ENCODE data around the gene PGS1.

Gene PGS1

GRCh38 chr17:78409191-78409928 lies 30.9 kb downstream of the PGS1 start:
- peaks cover 36% of the 10 kb centered on the region for H3K79me2 ChIP-seq (ENCODE audit: control insufficient read depth, insufficient read depth, low read length, unreplicated experiment)

GRCh38 chr17:78411241-78411857 lies 32.9 kb downstream of the PGS1 start:
- Histone ChIP-seq H3K4me3 (ENCODE audit: low read depth, low read length) (no peak overlapping the region), H3K36me3 (ENCODE audit: insufficient read depth, low read length) (no peaks in the 10 kb centered on the region), H3K79me2 (ENCODE audit: control insufficient read depth, insufficient read depth, low read length, unreplicated experiment) (peaks cover 31% of the 10 kb centered on the region), H3K27ac (ENCODE audit: low read depth, low read length) (no peak overlapping the region), H2AFZ (ENCODE audit: low read length, unreplicated experiment) (no peak overlapping the region), H3K4me1 (ENCODE audit: control insufficient read depth, insufficient read depth, low read length, unreplicated experiment) (peaks cover 8% of the 10 kb centered on the region), H3K27me3 (ENCODE audit: insufficient read depth, low read length) (no peaks in the 10 kb centered on the region)

More at GRCh38 chr17:78409191-78409928, 30.9 kb downstream of the PGS1 start:
- H2AFZ ChIP-seq (ENCODE audit: low read length, unreplicated experiment): no peak overlapping the region
- peaks cover 2% of the 10 kb centered on the region; the same call in 1 of the 2 replicates for H3K36me3 ChIP-seq (ENCODE audit: insufficient read depth, low read length)
- no peaks in the 10 kb centered on the region for H3K27me3 ChIP-seq (ENCODE audit: insufficient read depth, low read length)
- no peak overlapping the region for H3K27ac ChIP-seq (ENCODE audit: low read depth, low read length)
- peaks cover 4% of the 10 kb centered on the region for H3K4me1 ChIP-seq (ENCODE audit: control insufficient read depth, insufficient read depth, low read length, unreplicated experiment)
- no peak overlapping the region for H3K4me3 ChIP-seq (ENCODE audit: low read depth, low read length)

GRCh38 chr17:78412403-78412802 lies 34.0 kb downstream of the PGS1 start:
- Histone ChIP-seq H3K36me3 (ENCODE audit: insufficient read depth, low read length) (no peaks in the 10 kb centered on the region), H3K27ac (ENCODE audit: low read depth, low read length) (no peak overlapping the region), H3K79me2 (ENCODE audit: control insufficient read depth, insufficient read depth, low read length, unreplicated experiment) (peaks cover 23% of the 10 kb centered on the region), H3K27me3 (ENCODE audit: insufficient read depth, low read length) (no peaks in the 10 kb centered on the region), H3K4me1 (ENCODE audit: control insufficient read depth, insufficient read depth, low read length, unreplicated experiment) (peaks cover 18% of the 10 kb centered on the region), H2AFZ (ENCODE audit: low read length, unreplicated experiment) (no peak overlapping the region), H3K4me3 (ENCODE audit: low read depth, low read length) (no peak overlapping the region)

- peaks cover 19% of the 10 kb centered on the region for H3K4me1 ChIP-seq (ENCODE audit: control insufficient read depth, insufficient read depth, low read length, unreplicated experiment)
- no peaks in the 10 kb centered on the region for H3K36me3 ChIP-seq (ENCODE audit: insufficient read depth, low read length)
- H3K27ac ChIP-seq (ENCODE audit: low read depth, low read length): no peak overlapping the region
Observed at GRCh38 chr17:78414178-78415162, 36.0 kb downstream of the PGS1 start.

GRCh38 chr17:78415821-78416711 lies 37.6 kb downstream of the PGS1 start:
- Histone ChIP-seq H3K4me1 (ENCODE audit: control insufficient read depth, insufficient read depth, low read length, unreplicated experiment) (peaks cover 19% of the 10 kb centered on the region), H3K79me2 (ENCODE audit: control insufficient read depth, insufficient read depth, low read length, unreplicated experiment) (peaks cover 3% of the 10 kb centered on the region), H3K27me3 (ENCODE audit: insufficient read depth, low read length) (no peaks in the 10 kb centered on the region), H3K4me3 (ENCODE audit: low read depth, low read length) (no peak overlapping the region), H2AFZ (ENCODE audit: low read length, unreplicated experiment) (no peak overlapping the region), H3K27ac (ENCODE audit: low read depth, low read length) (peak overlapping the region; percentile 7; the same call in 1 of the 2 replicates), H3K36me3 (ENCODE audit: insufficient read depth, low read length) (no peaks in the 10 kb centered on the region)

More at GRCh38 chr17:78414178-78415162, 36.0 kb downstream of the PGS1 start:
- no peak overlapping the region for H2AFZ ChIP-seq (ENCODE audit: low read length, unreplicated experiment)
- no peaks in the 10 kb centered on the region for H3K27me3 ChIP-seq (ENCODE audit: insufficient read depth, low read length)
- no peak overlapping the region for H3K4me3 ChIP-seq (ENCODE audit: low read depth, low read length)
- peaks cover 10% of the 10 kb centered on the region for H3K79me2 ChIP-seq (ENCODE audit: control insufficient read depth, insufficient read depth, low read length, unreplicated experiment)

GRCh38 chr17:78416791-78417530 lies 38.5 kb downstream of the PGS1 start:
- Histone ChIP-seq H2AFZ (ENCODE audit: low read length, unreplicated experiment) (no peak overlapping the region), H3K4me3 (ENCODE audit: low read depth, low read length) (no peak overlapping the region), H3K79me2 (ENCODE audit: control insufficient read depth, insufficient read depth, low read length, unreplicated experiment) (peaks cover 3% of the 10 kb centered on the region), H3K36me3 (ENCODE audit: insufficient read depth, low read length) (no peaks in the 10 kb centered on the region), H3K27me3 (ENCODE audit: insufficient read depth, low read length) (no peaks in the 10 kb centered on the region), H3K27ac (ENCODE audit: low read depth, low read length) (peak overlapping the region; percentile 7), H3K4me1 (ENCODE audit: control insufficient read depth, insufficient read depth, low read length, unreplicated experiment) (peaks cover 19% of the 10 kb centered on the region)

GRCh38 chr17:78417531-78417909 lies 39.1 kb downstream of the PGS1 start:
- H3K4me1 ChIP-seq (ENCODE audit: control insufficient read depth, insufficient read depth, low read length, unreplicated experiment): peaks cover 18% of the 10 kb centered on the region
- H3K27me3 ChIP-seq (ENCODE audit: insufficient read depth, low read length): no peaks in the 10 kb centered on the region
- no peaks in the 10 kb centered on the region for H3K36me3 ChIP-seq (ENCODE audit: insufficient read depth, low read length)

GRCh38 chr17:78418326-78419026 lies 40.0 kb downstream of the PGS1 start:
- Histone ChIP-seq H3K4me3 (ENCODE audit: low read depth, low read length) (no peak overlapping the region), H3K27me3 (ENCODE audit: insufficient read depth, low read length) (no peaks in the 10 kb centered on the region), H3K27ac (ENCODE audit: low read depth, low read length) (no peak overlapping the region), H3K4me1 (ENCODE audit: control insufficient read depth, insufficient read depth, low read length, unreplicated experiment) (peaks cover 16% of the 10 kb centered on the region), H3K36me3 (ENCODE audit: insufficient read depth, low read length) (no peaks in the 10 kb centered on the region), H2AFZ (ENCODE audit: low read length, unreplicated experiment) (no peak overlapping the region), H3K79me2 (ENCODE audit: control insufficient read depth, insufficient read depth, low read length, unreplicated experiment) (peaks cover 3% of the 10 kb centered on the region)

More at GRCh38 chr17:78417531-78417909, 39.1 kb downstream of the PGS1 start:
- Histone ChIP-seq H2AFZ (ENCODE audit: low read length, unreplicated experiment) (no peak overlapping the region), H3K27ac (ENCODE audit: low read depth, low read length) (no peak overlapping the region), H3K4me3 (ENCODE audit: low read depth, low read length) (no peak overlapping the region), H3K79me2 (ENCODE audit: control insufficient read depth, insufficient read depth, low read length, unreplicated experiment) (peaks cover 3% of the 10 kb centered on the region)

Data from ACC112 (cell line).